Esophagus squamous epithelium (tissue), 4 donors: ENCODE results near the gene LSM8.

Experiments
- CTCF ChIP-seq, 6 experiments: fragments of 450-650 bp in 4 of 6; fragments of 200-600 bp in 2 of 6; sonication (generic) in 2 of 6; IDR thresholded peaks; one replicate each; pipeline ENCODE4 v1.5.1; 2016 to 2019; ENCODE audit warnings: antibody characterized with exemption in 6 of 6, mild to moderate bottlenecking in 4 of 6, moderate library complexity in 4 of 6
- POLR2A ChIP-seq, 4 donors: fragments of 450-650 bp; IDR thresholded peaks; one replicate each; pipeline ENCODE4 v1.6.1; 2017; ENCODE audit warnings: antibody characterized with exemption in 4 of 4, mild to moderate bottlenecking in 4 of 4, moderate library complexity in 3 of 4

GRCh38 chr7:118148930-118149329 is 35.0 kb upstream of the LSM8 start:
- TF ChIP-seq POLR2A (IDR thresholded peaks at IDR 0.05) (no peak), CTCF (IDR thresholded peaks at IDR 0.05) (no peak)
